H1 (cell line): ENCODE data around the gene DNAH8. TPM values are rescaled to one million over a fixed set of nuclear protein-coding genes. Genes with fewer than 3 reads are reported as not detected.

Experiments
- polyA plus RNA-seq, 7 experiments: library from polyadenylated mRNA; depleted of rRNA in 3 of 7; stranded (reverse) in 5 of 7; unstranded in 2 of 7; fragments of >200 nt in 5 of 7; fragments of 200-250 nt in 2 of 7; gene quantifications; 1 replicate in 5 of 7; 2 replicates in 1 of 7; 4 replicates in 1 of 7; pipeline versions ENCODE4 v1.2.1 to v1.2.3, GENCODE V29; 2011 to 2013; ENCODE audit warnings: missing spikeins in 2 of 7, mixed read lengths in 2 of 7
- total RNA-seq: library from RNA; stranded (reverse); fragmentation: NEBNext Ultra II Directional; extraction: Animal tissue kit (Norgen Biotek cat#: 25700); gene quantifications from 2 replicates; pipeline ENCODE4 v1.2.1, GENCODE V29; 2021
- TF ChIP-seq, protein P1 (sequence below): fragments of 300-600 bp; sonication (generic); IDR thresholded peaks from 2 replicates; pipeline ENCODE4 v1.7.1; 2012; ENCODE audit warnings: low read length, moderate library complexity, mild to moderate bottlenecking, inconsistent platforms; ENCODE audit not compliant: insufficient replicate concordance
- TF ChIP-seq, protein P2 (sequence below): IDR thresholded peaks from 2 replicates; pipeline ENCODE4 v1.6.1; 2011; ENCODE audit warnings: low read depth, mild to moderate bottlenecking, low read length; ENCODE audit not compliant: insufficient read depth

DNAH8 gene
- total and polyA plus RNA-seq, 2 of the 8 experiments (the other 6 are each of a cell fraction or from before 2014, with no cell fraction given), result under 0.01 TPM; not detected in 1

GRCh38 chr6:38959138-38959537 is 244.0 kb downstream of the DNAH8 start (continued):
- TF ChIP-seq, protein P1, sequence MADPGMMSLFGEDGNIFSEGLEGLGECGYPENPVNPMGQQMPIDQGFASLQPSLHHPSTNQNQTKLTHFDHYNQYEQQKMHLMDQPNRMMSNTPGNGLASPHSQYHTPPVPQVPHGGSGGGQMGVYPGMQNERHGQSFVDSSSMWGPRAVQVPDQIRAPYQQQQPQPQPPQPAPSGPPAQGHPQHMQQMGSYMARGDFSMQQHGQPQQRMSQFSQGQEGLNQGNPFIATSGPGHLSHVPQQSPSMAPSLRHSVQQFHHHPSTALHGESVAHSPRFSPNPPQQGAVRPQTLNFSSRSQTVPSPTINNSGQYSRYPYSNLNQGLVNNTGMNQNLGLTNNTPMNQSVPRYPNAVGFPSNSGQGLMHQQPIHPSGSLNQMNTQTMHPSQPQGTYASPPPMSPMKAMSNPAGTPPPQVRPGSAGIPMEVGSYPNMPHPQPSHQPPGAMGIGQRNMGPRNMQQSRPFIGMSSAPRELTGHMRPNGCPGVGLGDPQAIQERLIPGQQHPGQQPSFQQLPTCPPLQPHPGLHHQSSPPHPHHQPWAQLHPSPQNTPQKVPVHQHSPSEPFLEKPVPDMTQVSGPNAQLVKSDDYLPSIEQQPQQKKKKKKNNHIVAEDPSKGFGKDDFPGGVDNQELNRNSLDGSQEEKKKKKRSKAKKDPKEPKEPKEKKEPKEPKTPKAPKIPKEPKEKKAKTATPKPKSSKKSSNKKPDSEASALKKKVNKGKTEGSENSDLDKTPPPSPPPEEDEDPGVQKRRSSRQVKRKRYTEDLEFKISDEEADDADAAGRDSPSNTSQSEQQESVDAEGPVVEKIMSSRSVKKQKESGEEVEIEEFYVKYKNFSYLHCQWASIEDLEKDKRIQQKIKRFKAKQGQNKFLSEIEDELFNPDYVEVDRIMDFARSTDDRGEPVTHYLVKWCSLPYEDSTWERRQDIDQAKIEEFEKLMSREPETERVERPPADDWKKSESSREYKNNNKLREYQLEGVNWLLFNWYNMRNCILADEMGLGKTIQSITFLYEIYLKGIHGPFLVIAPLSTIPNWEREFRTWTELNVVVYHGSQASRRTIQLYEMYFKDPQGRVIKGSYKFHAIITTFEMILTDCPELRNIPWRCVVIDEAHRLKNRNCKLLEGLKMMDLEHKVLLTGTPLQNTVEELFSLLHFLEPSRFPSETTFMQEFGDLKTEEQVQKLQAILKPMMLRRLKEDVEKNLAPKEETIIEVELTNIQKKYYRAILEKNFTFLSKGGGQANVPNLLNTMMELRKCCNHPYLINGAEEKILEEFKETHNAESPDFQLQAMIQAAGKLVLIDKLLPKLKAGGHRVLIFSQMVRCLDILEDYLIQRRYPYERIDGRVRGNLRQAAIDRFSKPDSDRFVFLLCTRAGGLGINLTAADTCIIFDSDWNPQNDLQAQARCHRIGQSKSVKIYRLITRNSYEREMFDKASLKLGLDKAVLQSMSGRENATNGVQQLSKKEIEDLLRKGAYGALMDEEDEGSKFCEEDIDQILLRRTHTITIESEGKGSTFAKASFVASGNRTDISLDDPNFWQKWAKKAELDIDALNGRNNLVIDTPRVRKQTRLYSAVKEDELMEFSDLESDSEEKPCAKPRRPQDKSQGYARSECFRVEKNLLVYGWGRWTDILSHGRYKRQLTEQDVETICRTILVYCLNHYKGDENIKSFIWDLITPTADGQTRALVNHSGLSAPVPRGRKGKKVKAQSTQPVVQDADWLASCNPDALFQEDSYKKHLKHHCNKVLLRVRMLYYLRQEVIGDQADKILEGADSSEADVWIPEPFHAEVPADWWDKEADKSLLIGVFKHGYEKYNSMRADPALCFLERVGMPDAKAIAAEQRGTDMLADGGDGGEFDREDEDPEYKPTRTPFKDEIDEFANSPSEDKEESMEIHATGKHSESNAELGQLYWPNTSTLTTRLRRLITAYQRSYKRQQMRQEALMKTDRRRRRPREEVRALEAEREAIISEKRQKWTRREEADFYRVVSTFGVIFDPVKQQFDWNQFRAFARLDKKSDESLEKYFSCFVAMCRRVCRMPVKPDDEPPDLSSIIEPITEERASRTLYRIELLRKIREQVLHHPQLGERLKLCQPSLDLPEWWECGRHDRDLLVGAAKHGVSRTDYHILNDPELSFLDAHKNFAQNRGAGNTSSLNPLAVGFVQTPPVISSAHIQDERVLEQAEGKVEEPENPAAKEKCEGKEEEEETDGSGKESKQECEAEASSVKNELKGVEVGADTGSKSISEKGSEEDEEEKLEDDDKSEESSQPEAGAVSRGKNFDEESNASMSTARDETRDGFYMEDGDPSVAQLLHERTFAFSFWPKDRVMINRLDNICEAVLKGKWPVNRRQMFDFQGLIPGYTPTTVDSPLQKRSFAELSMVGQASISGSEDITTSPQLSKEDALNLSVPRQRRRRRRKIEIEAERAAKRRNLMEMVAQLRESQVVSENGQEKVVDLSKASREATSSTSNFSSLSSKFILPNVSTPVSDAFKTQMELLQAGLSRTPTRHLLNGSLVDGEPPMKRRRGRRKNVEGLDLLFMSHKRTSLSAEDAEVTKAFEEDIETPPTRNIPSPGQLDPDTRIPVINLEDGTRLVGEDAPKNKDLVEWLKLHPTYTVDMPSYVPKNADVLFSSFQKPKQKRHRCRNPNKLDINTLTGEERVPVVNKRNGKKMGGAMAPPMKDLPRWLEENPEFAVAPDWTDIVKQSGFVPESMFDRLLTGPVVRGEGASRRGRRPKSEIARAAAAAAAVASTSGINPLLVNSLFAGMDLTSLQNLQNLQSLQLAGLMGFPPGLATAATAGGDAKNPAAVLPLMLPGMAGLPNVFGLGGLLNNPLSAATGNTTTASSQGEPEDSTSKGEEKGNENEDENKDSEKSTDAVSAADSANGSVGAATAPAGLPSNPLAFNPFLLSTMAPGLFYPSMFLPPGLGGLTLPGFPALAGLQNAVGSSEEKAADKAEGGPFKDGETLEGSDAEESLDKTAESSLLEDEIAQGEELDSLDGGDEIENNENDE, result no peak
- TF ChIP-seq, protein P2, sequence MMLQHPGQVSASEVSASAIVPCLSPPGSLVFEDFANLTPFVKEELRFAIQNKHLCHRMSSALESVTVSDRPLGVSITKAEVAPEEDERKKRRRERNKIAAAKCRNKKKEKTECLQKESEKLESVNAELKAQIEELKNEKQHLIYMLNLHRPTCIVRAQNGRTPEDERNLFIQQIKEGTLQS, result no peak
